Neural progenitor cell (in vitro differentiated cells): Measurements from ENCODE around the gene GPR152. TPM values are rescaled to one million over a fixed set of nuclear protein-coding genes. Genes with fewer than 3 reads are reported as not detected.

Experiments
- DNase-seq: peaks from one replicate; pipeline ENCODE4 v3.0.0-alpha.2; 2016; ENCODE audit warnings: low spot score
- H2AFZ ChIP-seq: fragments of 200-600 bp; sonication (generic); replicated peaks from 2 replicates; pipeline ENCODE4 v1.6.1; 2016; ENCODE audit warnings: antibody characterized with exemption
- H3F3A ChIP-seq: fragments of 200-600 bp; sonication (generic); 2 replicates; pipeline ENCODE4 v1.6.1; 2016; ENCODE audit warnings: antibody characterized with exemption, low read depth
- H3K27ac ChIP-seq: fragments of 200-600 bp; sonication (generic); 2 replicates; pipeline ENCODE4 v1.5.1; 2016; ENCODE audit warnings: mild to moderate bottlenecking
- H3K27me3 ChIP-seq: fragments of 200-600 bp; sonication (generic); 2 replicates; pipeline ENCODE4 v1.6.1; 2016; ENCODE audit warnings: mild to moderate bottlenecking, moderate library complexity
- H3K36me3 ChIP-seq: fragments of 200-600 bp; sonication (generic); 2 replicates; pipeline ENCODE4 v1.5.1; 2016
- H3K4me1 ChIP-seq: fragments of 200-600 bp; sonication (generic); 2 replicates; pipeline ENCODE4 v1.6.1; 2016; ENCODE audit warnings: mixed run types
- H3K4me2 ChIP-seq: fragments of 200-600 bp; sonication (generic); 2 replicates; pipeline ENCODE4 v1.6.1; 2016
- H3K4me3 ChIP-seq: fragments of 200-600 bp; sonication (generic); 2 replicates; pipeline ENCODE4 v1.5.1; 2016
- H3K79me2 ChIP-seq: fragments of 200-600 bp; sonication (generic); 2 replicates; pipeline ENCODE4 v1.6.1; 2016; ENCODE audit warnings: low read depth
- H3K9ac ChIP-seq: fragments of 200-600 bp; sonication (generic); 2 replicates; pipeline ENCODE4 v1.6.1; 2016
- H3K9me3 ChIP-seq: fragments of 200-600 bp; sonication (generic); 2 replicates; pipeline ENCODE4 v1.5.1; 2016; ENCODE audit warnings: low read depth
- H4K20me1 ChIP-seq: fragments of 200-600 bp; sonication (generic); 2 replicates; pipeline ENCODE4 v1.6.1; 2016; ENCODE audit warnings: low read depth
- H3K27ac Mint-ChIP-seq: 3 replicates; pipeline ENCODE4 v1.8.0; 2021; ENCODE audit warnings: mixed read lengths
- H3K27me3 Mint-ChIP-seq: 2 replicates; pipeline ENCODE4 v1.8.0; 2022; ENCODE audit warnings: low read depth, mild to moderate bottlenecking, inconsistent platforms, moderate library complexity, mixed read lengths; ENCODE audit not compliant: insufficient read depth
- H3K36me3 Mint-ChIP-seq: 3 replicates; pipeline ENCODE4 v1.8.0; 2021; ENCODE audit warnings: mixed read lengths
- H3K4me1 Mint-ChIP-seq: 3 replicates; pipeline ENCODE4 v1.8.0; 2021; ENCODE audit warnings: mixed read lengths
- H3K4me3 Mint-ChIP-seq: 3 replicates; pipeline ENCODE4 v1.8.0; 2021; ENCODE audit warnings: mild to moderate bottlenecking, moderate library complexity, mixed read lengths
- H3K9me3 Mint-ChIP-seq: 3 replicates; pipeline ENCODE4 v1.8.0; 2020; ENCODE audit warnings: mixed read lengths
- CTCF ChIP-seq: fragments of 200-600 bp; sonication (generic); IDR thresholded peaks from 2 replicates; pipeline ENCODE4 v1.5.1; 2017; ENCODE audit warnings: antibody characterized with exemption, mild to moderate bottlenecking
- EZH2 ChIP-seq: fragments of 200-600 bp; sonication (generic); IDR thresholded peaks from 2 replicates; pipeline ENCODE4 v1.6.1; 2017; ENCODE audit warnings: antibody characterized with exemption, mild to moderate bottlenecking, moderate library complexity
- EZH2phosphoT487 ChIP-seq: fragments of 200-600 bp; sonication (generic); IDR thresholded peaks from 2 replicates; pipeline ENCODE4 v1.6.1; 2017; ENCODE audit warnings: antibody characterized with exemption
- total RNA-seq: library from RNA; depleted of rRNA; stranded (reverse); fragments of >200 nt; gene quantifications from 2 replicates; pipeline ENCODE4 v1.2.3, GENCODE V29; 2015; ENCODE audit warnings: low replicate concordance

GPR152 gene
- total RNA-seq, 1 donor from 2014 or later = not detected

- Histone ChIP-seq H3K9ac (no peak overlapping the region), H3K36me3 (no peaks in the 10 kb centered on the region), H4K20me1 (no peaks in the 10 kb centered on the region), H3K27ac (no peak overlapping the region), H3K4me1 (peaks cover 5% of the 10 kb centered on the region), H3K4me3 (no peak overlapping the region), H3F3A (peaks cover 4% of the 10 kb centered on the region), H2AFZ (no peak overlapping the region), H3K9me3 (no peaks in the 10 kb centered on the region), H3K4me2 (no peak overlapping the region), H3K27me3 (peaks cover 28% of the 10 kb centered on the region), H3K79me2 (no peaks in the 10 kb centered on the region)
- no peak overlapping the region for H3K27ac Mint-ChIP-seq
- peaks cover 25% of the 10 kb centered on the region for H3K4me1 Mint-ChIP-seq
- H3K9me3 Mint-ChIP-seq = no peaks in the 10 kb centered on the region
- H3K27me3 Mint-ChIP-seq = peaks cover 18% of the 10 kb centered on the region
- DNase-seq = no peak
- no peak for TF ChIP-seq EZH2
- no peak for TF ChIP-seq EZH2phosphoT487
- no peak for TF ChIP-seq CTCF
- H3K36me3 Mint-ChIP-seq = no peaks in the 10 kb centered on the region
- peak overlapping the region; percentile 81 for H3K4me3 Mint-ChIP-seq
Measured at GRCh38 chr11:67421430-67422031, 31.0 kb downstream of the GPR152 start.

- H3K36me3 Mint-ChIP-seq = no peaks in the 10 kb centered on the region
Measured at GRCh38 chr11:67420646-67421429, 31.7 kb downstream of the GPR152 start.

GRCh38 chr11:67420147-67420645 lies 32.3 kb downstream of the GPR152 start:
- Mint-ChIP-seq H3K27ac (no peak overlapping the region), H3K4me3 (peak overlapping the region; percentile 81), H3K27me3 (peaks cover 20% of the 10 kb centered on the region), H3K9me3 (no peaks in the 10 kb centered on the region), H3K4me1 (peaks cover 30% of the 10 kb centered on the region), H3K36me3 (no peaks in the 10 kb centered on the region)
- Histone ChIP-seq H3K4me3 (peak overlapping the region; percentile 50), H3K9ac (no peak overlapping the region), H3K27me3 (peaks cover 41% of the 10 kb centered on the region), H3K36me3 (no peaks in the 10 kb centered on the region), H3K4me2 (peak overlapping the region; percentile 86), H3F3A (peaks cover 13% of the 10 kb centered on the region), H3K27ac (no peak overlapping the region), H2AFZ (peak overlapping the region; percentile 20), H3K79me2 (no peaks in the 10 kb centered on the region), H3K9me3 (no peaks in the 10 kb centered on the region), H4K20me1 (no peaks in the 10 kb centered on the region), H3K4me1 (peaks cover 5% of the 10 kb centered on the region)
- no peak for TF ChIP-seq CTCF
- TF ChIP-seq EZH2phosphoT487 = no peak
- no peak for TF ChIP-seq EZH2
- DNase-seq = no peak

More at GRCh38 chr11:67420646-67421429, 31.7 kb downstream of the GPR152 start:
- peaks cover 21% of the 10 kb centered on the region for H3K27me3 Mint-ChIP-seq
- Histone ChIP-seq H3K4me2 (peak overlapping the region; percentile 86), H3K27me3 (peaks cover 35% of the 10 kb centered on the region), H3K36me3 (no peaks in the 10 kb centered on the region), H3K9ac (no peak overlapping the region), H2AFZ (peak overlapping the region; percentile 20), H4K20me1 (no peaks in the 10 kb centered on the region), H3F3A (peaks cover 11% of the 10 kb centered on the region), H3K4me3 (peak overlapping the region; percentile 50), H3K79me2 (no peaks in the 10 kb centered on the region), H3K4me1 (peaks cover 5% of the 10 kb centered on the region), H3K27ac (no peak overlapping the region), H3K9me3 (no peaks in the 10 kb centered on the region)
- H3K4me1 Mint-ChIP-seq = peaks cover 30% of the 10 kb centered on the region
- H3K4me3 Mint-ChIP-seq = peak overlapping the region; percentile 81
- no peak overlapping the region for H3K27ac Mint-ChIP-seq
- peak; percentile 97 for DNase-seq
- no peak for TF ChIP-seq EZH2phosphoT487
- TF ChIP-seq CTCF = no peak
- no peak for TF ChIP-seq EZH2
- H3K9me3 Mint-ChIP-seq = no peaks in the 10 kb centered on the region
